GM13976 (cell line): ENCODE data around the gene RNPEPL1.

Experiments used
- DNase-seq: peaks from one replicate; pipeline ENCODE4 v3.0.0; 2012; ENCODE audit warnings: low spot score
- CTCF ChIP-seq: IDR thresholded peaks from 2 replicates; pipeline ENCODE4 v1.5.1; 2012; ENCODE audit warnings: borderline replicate concordance, mild to moderate bottlenecking; ENCODE audit not compliant: insufficient read depth; ENCODE audit errors: extremely low read depth, missing control alignments, control extremely low read depth
- in situ Hi-C: fragments of 300-500 bp; cut with MboI; formaldehyde crosslinking; loops from one replicate; pipeline ENCODE4 v1.12.0; 2022; ENCODE audit warnings: low sequenced_read_pairs, mixed read lengths, inconsistent platforms; ENCODE audit not compliant: unreplicated experiment

Gene RNPEPL1

GRCh38 chr2:240618776-240619175, 50.5 kb downstream of the RNPEPL1 start:
- in situ Hi-C loops: no loop called here
- DNase-seq: no peak
- no peak for TF ChIP-seq CTCF

- no peak for TF ChIP-seq CTCF
- peak; percentile 67 for DNase-seq
- in situ Hi-C loops: no loop called here
These were observed 51.3 kb downstream of the RNPEPL1 start for GRCh38 chr2:240619506-240620148.

- no peak for TF ChIP-seq CTCF
- DNase-seq: no peak
- in situ Hi-C loops: no loop called here
These were observed 52.0 kb downstream of the RNPEPL1 start for GRCh38 chr2:240620149-240620731.

- in situ Hi-C loops: no loop called here
- TF ChIP-seq CTCF: no peak
- no peak for DNase-seq
These were observed 52.6 kb downstream of the RNPEPL1 start for GRCh38 chr2:240620859-240621258.

GRCh38 chr2:240622060-240622411, 53.8 kb downstream of the RNPEPL1 start:
- in situ Hi-C loops: no loop called here
- DNase-seq: no peak
- no peak for TF ChIP-seq CTCF

- DNase-seq: no peak
- TF ChIP-seq CTCF: no peak
- in situ Hi-C loops: no loop called here
These were observed 54.4 kb downstream of the RNPEPL1 start for GRCh38 chr2:240622531-240623235.

- TF ChIP-seq CTCF: no peak
- in situ Hi-C loops: no loop called here
- DNase-seq: no peak
These were observed 55.3 kb downstream of the RNPEPL1 start for GRCh38 chr2:240623531-240624010.
